NCI-H2029 treated with DMSO at 0.1 percent for 48 hours (cell line): Measurements from ENCODE around the gene GIGYF2.
A peak's percentile ranks its signal among the peaks of the same experiment; 100 is the strongest.

Experiments used
- DNase-seq: peaks from one replicate; lab custom pipeline; 2025; lab: John Stamatoyannopoulos, UW

Gene GIGYF2

GRCh38 chr2:232882085-232882484 is 185.0 kb downstream of the GIGYF2 start:
- DNase-seq, result no peak

GRCh38 chr2:232882505-232883115 is 185.5 kb downstream of the GIGYF2 start:
- DNase-seq, result no peak

- no peak for DNase-seq
Observed at GRCh38 chr2:232883116-232883721, 186.1 kb downstream of the GIGYF2 start.

GRCh38 chr2:232884001-232884421 is 186.9 kb downstream of the GIGYF2 start:
- DNase-seq, result no peak

GRCh38 chr2:232884549-232885263 is 187.6 kb downstream of the GIGYF2 start:
- DNase-seq, result no peak

GRCh38 chr2:232885264-232885961 is 188.3 kb downstream of the GIGYF2 start:
- DNase-seq, result no peak

- DNase-seq, result no peak
Observed at GRCh38 chr2:232886176-232886575, 189.0 kb downstream of the GIGYF2 start.

GRCh38 chr2:232886632-232887031 is 189.5 kb downstream of the GIGYF2 start:
- DNase-seq, result no peak

- no peak for DNase-seq
Observed at GRCh38 chr2:232887171-232887850, 190.2 kb downstream of the GIGYF2 start.

- no peak for DNase-seq
Observed at GRCh38 chr2:232888099-232888836, 191.1 kb downstream of the GIGYF2 start.

GRCh38 chr2:232888839-232889529 is 191.9 kb downstream of the GIGYF2 start:
- no peak for DNase-seq

GRCh38 chr2:232889876-232890401 is 192.8 kb downstream of the GIGYF2 start:
- no peak for DNase-seq

- DNase-seq, result no peak
Observed at GRCh38 chr2:232890536-232890895, 193.4 kb downstream of the GIGYF2 start.

- peak; percentile 81 for DNase-seq
Observed at GRCh38 chr2:232890896-232891601, 193.9 kb downstream of the GIGYF2 start.

- DNase-seq, result no peak
Observed at GRCh38 chr2:232891621-232892071, 194.5 kb downstream of the GIGYF2 start.

GRCh38 chr2:232892221-232892620 is 195.1 kb downstream of the GIGYF2 start:
- no peak for DNase-seq

GRCh38 chr2:232892843-232893242 is 195.7 kb downstream of the GIGYF2 start:
- DNase-seq, result no peak

- DNase-seq, result no peak
Observed at GRCh38 chr2:232893834-232894233, 196.7 kb downstream of the GIGYF2 start.

GRCh38 chr2:232894251-232894650 is 197.1 kb downstream of the GIGYF2 start:
- DNase-seq, result no peak

- DNase-seq, result no peak
Observed at GRCh38 chr2:232894746-232895145, 197.6 kb downstream of the GIGYF2 start.
